ENCODE data around the gene DENND1A.

GRCh38 chr9:123401879-123402513 is 527.9 kb downstream of the DENND1A start:
- TF ChIP-seq YY1 (IDR thresholded peaks at IDR 0.05; ENCODE audit: insufficient read depth, insufficient read length) (no peak), ZNF274 (IDR thresholded peaks at IDR 0.05; ENCODE audit: low read depth, low read length) (no peak)

Measured in NT2/D1 (cell line).